Activated naive CD8-positive, alpha-beta T cell treated with anti-CD3 and anti-CD28 coated beads, Interleukin-2, amount 50 U/mL, for 16 hours (primary cell): ENCODE data around the gene OXTR.

Experiments used
- DNase-seq: peaks from one replicate; pipeline ENCODE4 v3.0.0-alpha.2; 2020; ENCODE audit warnings: low read depth, low spot score

OXTR gene

DNA sequence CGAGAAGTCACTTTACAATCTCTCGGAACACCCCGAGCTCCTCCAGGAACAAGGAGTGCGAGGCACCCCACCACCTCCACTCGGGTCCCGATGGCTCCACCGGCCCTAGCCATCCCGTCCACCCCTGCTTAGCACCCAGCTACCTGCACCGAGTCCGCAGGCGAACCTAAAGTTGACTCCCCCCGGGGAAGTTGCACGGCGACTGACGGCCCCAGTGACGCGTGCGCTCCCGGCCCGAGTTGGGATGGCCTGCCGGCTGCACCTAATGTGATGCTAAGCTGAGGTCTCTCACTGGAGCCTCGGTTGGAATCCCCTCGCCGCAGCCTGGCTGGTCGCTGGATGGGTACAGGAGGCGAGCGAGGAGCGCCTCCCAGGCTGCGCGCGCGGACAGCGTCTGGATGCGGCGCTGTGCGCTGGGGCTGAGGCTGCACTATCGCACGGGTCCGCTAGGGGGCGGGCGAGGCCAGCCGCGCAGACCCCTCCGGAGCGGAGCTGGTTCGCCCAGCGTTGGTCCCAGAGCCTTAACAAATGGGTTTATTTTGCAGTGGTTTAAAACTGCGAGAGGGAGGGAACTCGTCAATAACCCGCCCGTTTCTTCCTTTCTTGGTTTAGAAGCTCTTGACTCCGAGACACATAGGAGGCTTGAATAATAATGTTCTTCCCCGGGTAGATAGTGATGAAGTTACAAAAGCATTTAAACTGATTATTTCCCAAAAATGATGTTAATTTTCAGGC is at the start of gene OXTR:
Gene OXTR (minus strand): TSS at position 526 of the 735 bp plus-strand sequence. CDS start 1,426 bp downstream, outside the sequence.
- DNase-seq: no peak

GRCh38 chr3:8817486-8817885 is 48.1 kb upstream of the OXTR start:
- DNase-seq: no peak

GRCh38 chr3:8816106-8816505 is 46.7 kb upstream of the OXTR start:
- no peak for DNase-seq

DNA sequence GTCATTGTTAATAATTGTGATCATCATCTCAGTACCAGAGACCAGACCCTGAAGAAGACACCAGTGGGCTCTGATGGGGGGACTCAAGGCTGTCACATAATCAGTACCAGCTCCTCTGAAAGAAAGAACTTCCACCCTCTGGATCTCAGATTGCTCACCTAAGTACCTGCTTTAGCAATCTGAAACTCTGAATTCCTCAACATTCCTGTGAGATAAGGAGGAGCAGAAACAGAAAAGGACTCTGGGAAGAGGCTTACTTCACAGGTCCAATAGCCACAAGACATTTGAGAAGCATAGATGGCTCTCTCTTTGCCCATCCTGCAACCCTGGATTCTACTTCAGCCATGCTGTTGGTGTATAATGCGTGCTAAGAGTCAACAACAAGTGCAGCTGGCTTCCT is 44.0 kb upstream of the OXTR start:
- DNase-seq: no peak

GRCh38 chr3:8810561-8810960 is 41.1 kb upstream of the OXTR start:
- DNase-seq: no peak

- DNase-seq: no peak
Measured at GRCh38 chr3:8805774-8806173, 36.4 kb upstream of the OXTR start.

DNA sequence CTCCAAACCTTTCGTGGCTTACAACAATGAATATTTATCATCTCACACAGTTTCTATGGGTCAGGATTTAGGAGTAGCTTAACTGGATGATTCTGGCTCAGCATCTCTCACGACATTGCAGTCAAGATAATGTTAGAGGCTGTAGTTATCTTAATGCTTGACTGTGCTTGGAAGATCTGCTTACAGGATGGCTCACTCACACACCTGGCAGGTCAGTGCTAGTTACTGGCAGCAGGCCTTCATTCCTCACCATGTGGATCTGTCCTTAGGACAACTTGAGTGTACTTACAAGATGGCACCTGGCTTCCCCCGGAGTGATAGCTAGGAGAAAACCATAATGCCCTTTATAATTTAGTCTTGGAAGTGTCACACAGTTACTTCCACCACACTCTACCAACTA is 32.8 kb upstream of the OXTR start:
- DNase-seq: no peak

- DNase-seq: no peak
Measured at GRCh38 chr3:8800016-8800415, 30.6 kb upstream of the OXTR start.

DNA sequence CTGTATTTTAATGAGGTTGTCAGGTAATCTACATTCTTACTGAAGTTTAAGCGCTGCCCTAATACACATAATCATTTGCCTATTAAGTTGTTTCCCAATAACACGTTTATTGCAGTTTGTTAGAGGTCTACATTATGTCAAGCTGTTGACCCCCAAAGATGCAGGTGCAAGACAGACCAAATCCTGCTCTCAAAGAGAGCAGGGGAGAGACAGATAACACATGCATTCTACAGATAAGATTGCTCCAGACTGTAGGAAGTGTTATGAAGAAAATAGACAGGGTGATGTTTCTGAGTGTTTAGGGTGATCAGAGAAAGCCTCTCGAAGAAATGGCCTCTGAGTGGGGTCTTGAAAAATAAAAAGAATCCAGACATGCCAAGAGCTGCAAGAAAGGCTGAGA is 24.8 kb upstream of the OXTR start:
- DNase-seq: no peak

GRCh38 chr3:8793242-8793641 is 23.8 kb upstream of the OXTR start:
- DNase-seq: no peak

GRCh38 chr3:8790529-8790928 is 21.1 kb upstream of the OXTR start:
- no peak for DNase-seq

- DNase-seq: no peak
Measured at GRCh38 chr3:8784676-8785435, 15.4 kb upstream of the OXTR start.

GRCh38 chr3:8780279-8780678 is 10.9 kb upstream of the OXTR start:
- no peak for DNase-seq

GRCh38 chr3:8778475-8778874 is 9.1 kb upstream of the OXTR start:
- no peak for DNase-seq

DNA sequence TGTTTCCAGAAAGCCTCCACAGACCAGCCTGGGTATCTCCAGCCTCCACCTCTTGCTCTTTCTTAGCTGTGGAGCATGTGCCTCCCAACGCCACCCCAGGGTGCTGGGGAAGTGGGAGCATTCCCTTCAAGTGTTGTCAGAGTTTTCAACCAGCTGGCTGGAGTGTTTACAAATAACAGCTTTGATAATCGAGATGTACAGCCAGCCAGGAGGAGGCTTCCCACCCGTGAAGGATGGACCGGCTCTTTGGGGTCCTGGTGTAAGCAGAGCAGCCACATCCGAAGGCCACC is 8.5 kb upstream of the OXTR start:
- no peak for DNase-seq

DNA sequence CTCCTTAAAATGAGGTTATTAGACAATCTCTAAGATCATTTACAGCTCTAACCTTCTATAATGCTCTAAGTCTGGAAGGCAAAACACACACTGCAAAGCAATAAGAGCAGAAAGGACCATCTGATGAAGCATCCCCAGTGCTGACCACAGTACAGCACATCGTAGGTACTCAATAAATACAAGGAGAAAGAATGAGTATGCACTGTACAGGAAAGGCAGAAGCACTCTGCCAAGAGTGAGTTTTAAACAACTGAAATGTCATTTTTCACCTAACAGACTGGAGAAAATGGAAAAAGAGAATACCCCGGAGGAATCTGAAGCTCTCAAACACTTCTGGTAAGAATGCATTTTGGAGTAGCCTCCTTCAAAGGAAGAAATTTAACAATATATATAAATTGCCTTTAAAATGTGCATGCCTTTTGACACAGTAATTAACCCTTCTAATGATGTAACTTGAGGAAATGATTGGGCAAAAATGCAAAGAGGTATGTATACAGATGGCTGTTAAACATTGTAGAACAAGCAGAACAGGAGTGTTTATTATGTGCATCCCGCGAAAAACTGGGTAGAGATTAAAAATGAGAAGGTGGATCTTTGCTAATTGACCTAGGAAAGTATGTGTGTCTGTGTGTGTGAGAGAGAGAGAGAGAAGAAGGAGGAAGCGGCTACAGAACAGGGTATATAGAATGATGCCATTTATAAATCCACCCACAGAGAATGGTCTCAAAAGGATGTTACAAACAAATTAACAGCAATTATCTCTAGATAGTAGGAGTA is 8.0 kb upstream of the OXTR start:
- DNase-seq: no peak

- DNase-seq: no peak
Measured at GRCh38 chr3:8776406-8776805, 7.0 kb upstream of the OXTR start.

- DNase-seq: no peak
Measured at GRCh38 chr3:8775602-8776001, 6.2 kb upstream of the OXTR start.

DNA sequence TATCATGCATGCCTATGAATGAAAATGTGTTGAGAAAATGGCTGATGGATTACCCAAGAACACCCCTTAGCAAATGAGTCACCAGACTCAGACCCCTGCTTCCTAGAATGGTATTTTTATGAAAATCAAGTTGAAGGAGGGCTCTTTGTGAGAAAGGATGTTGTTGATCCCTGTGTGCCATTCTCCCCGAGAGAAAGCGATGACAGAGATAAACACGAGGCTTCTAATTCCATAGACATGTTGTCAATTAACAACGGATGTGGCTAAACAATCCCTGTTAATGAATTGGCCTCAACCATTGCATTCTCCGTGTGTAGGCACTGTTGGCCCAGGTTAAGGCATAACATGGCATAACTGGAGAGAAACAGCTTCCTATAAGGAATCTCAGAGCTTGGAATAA is 5.8 kb upstream of the OXTR start:
- no peak for DNase-seq

DNA sequence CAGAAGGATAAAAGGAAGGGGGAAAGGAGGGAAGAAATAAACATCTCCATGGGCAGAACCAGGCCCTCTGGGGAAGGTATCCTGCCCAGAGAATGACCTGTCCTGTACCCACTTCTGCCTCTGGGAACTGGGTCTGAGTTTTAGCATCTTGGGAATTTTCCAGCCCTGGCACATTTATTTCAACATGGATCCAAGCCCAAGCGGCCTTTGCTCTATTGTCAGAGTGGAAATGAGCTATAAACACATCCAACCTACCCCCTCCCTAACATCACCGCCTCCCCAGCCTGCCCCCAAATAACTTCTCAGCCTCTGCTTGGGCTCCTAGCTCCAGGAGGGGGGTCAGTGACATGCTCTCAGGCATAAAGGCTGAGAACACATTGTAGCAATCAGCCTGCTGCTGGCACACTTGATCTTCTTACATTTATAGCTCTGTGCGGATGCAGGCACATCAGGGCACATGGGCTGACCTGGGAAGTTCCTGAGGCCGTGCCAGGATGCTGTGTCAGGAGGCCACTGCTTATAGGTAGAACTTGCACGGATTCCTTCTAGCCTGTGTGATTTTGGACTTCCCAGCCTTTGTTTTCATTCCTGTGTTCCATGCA is 4.6 kb upstream of the OXTR start:
- no peak for DNase-seq

- DNase-seq: no peak
Measured at GRCh38 chr3:8768364-8769087, 887 bp downstream of the OXTR start.
